Osteocyte (in vitro differentiated cells): Measurements from ENCODE around the gene TEDC1. TPM values are rescaled to one million over a fixed set of nuclear protein-coding genes. Genes with fewer than 3 reads are reported as not detected.

Experiments
- DNase-seq: peaks from one replicate; pipeline ENCODE4 v3.0.0; 2021; ENCODE audit warnings: mixed read lengths; ENCODE audit not compliant: unreplicated experiment; ENCODE audit errors: extremely low spot score
- H3K27ac Mint-ChIP-seq: one replicate; pipeline ENCODE4 v1.8.0; 2021; ENCODE audit warnings: mild to moderate bottlenecking, mixed read lengths; ENCODE audit not compliant: unreplicated experiment
- H3K27me3 Mint-ChIP-seq: one replicate; pipeline ENCODE4 v1.8.0; 2021; ENCODE audit warnings: mixed read lengths; ENCODE audit not compliant: unreplicated experiment
- H3K36me3 Mint-ChIP-seq: one replicate; pipeline ENCODE4 v1.8.0; 2021; ENCODE audit warnings: mixed read lengths; ENCODE audit not compliant: unreplicated experiment
- H3K4me1 Mint-ChIP-seq: one replicate; pipeline ENCODE4 v1.8.0; 2021; ENCODE audit warnings: mixed read lengths; ENCODE audit not compliant: unreplicated experiment
- H3K4me3 Mint-ChIP-seq: one replicate; pipeline ENCODE4 v1.8.0; 2021; ENCODE audit warnings: mild to moderate bottlenecking, moderate library complexity, mixed read lengths; ENCODE audit not compliant: unreplicated experiment
- H3K9me3 Mint-ChIP-seq: one replicate; pipeline ENCODE4 v1.8.0; 2021; ENCODE audit warnings: mixed read lengths; ENCODE audit not compliant: unreplicated experiment
- total RNA-seq: library from RNA; stranded (reverse); gene quantifications from 2 replicates; pipeline ENCODE4 v1.2.1, GENCODE V29; 2021
- TF ChIP-seq, protein P1 (sequence below): fragments of 200-600 bp; sonication (generic); IDR thresholded peaks from 2 replicates; pipeline ENCODE4 v1.5.0; 2021; ENCODE audit warnings: antibody characterized with exemption, mild to moderate bottlenecking, moderate library complexity

Gene TEDC1
- total RNA-seq, 1 donor from 2014 or later, result 11.0 TPM

DNA sequence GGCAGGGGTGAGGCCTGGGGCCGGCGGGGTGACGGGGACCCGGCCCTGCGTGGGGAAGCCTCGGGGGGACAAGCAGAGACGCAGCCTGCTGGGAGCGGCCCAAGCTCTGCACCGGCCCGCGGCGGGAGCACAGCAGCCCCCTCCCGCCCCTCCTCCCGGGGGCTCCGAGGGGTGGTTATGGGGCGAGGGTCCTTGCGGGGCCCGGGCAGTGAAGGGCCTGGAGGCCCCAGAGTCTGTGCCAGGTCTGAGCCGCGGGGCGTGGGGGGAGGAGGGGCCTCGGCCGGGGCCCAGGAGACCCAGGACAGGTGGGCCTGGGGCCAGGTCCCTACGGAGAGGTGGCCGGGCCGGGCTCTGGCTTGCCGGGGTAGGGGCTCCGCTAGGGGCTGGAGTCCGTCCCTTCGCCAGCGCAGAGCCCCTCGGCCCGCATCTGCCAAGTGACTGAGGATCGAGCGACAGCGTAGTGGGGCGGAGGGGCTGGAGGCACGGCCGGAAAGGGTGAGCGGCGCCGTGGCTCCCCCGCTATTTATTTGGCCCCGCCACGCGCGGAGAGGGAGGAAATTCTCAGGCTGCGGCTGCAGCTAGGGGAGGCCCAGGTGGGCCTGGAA lies 35.8 kb downstream of the TEDC1 start:
- Mint-ChIP-seq H3K27me3 (peaks cover 3% of the 10 kb centered on the region), H3K27ac (peak overlapping the region; percentile 34)
- no peak for DNase-seq

DNA sequence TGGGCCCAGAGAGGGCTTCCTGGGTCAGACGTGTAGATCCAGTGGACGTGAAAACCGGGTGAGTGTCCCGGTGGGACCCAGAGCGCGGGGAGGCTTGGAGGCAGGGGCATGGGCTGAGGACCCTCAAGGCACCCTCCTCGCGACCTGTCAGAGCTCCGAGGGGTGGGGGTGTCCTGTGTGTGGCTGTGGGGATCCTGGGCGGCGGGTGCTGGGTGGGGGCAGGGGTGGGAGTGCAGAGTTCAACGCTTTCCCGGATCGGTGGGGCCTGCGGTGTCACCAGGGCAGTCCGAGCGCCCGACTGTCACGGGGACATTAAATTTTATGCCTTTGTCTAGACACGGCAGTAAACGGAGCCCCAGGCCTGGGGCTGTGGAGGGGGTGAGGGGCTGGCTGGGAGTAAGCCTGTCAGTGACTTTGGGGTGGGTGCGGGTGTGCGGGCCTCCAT lies 36.4 kb downstream of the TEDC1 start:
- Mint-ChIP-seq H3K27me3 (peaks cover 3% of the 10 kb centered on the region), H3K4me3 (peak overlapping the region; percentile 73), H3K27ac (peak overlapping the region; percentile 34), H3K36me3 (no peaks in the 10 kb centered on the region), H3K9me3 (no peaks in the 10 kb centered on the region), H3K4me1 (peaks cover 4% of the 10 kb centered on the region)
- TF ChIP-seq, protein P1, sequence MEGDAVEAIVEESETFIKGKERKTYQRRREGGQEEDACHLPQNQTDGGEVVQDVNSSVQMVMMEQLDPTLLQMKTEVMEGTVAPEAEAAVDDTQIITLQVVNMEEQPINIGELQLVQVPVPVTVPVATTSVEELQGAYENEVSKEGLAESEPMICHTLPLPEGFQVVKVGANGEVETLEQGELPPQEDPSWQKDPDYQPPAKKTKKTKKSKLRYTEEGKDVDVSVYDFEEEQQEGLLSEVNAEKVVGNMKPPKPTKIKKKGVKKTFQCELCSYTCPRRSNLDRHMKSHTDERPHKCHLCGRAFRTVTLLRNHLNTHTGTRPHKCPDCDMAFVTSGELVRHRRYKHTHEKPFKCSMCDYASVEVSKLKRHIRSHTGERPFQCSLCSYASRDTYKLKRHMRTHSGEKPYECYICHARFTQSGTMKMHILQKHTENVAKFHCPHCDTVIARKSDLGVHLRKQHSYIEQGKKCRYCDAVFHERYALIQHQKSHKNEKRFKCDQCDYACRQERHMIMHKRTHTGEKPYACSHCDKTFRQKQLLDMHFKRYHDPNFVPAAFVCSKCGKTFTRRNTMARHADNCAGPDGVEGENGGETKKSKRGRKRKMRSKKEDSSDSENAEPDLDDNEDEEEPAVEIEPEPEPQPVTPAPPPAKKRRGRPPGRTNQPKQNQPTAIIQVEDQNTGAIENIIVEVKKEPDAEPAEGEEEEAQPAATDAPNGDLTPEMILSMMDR, result no peak
- no peak for DNase-seq

More for the DNA sequence above, 35.8 kb downstream of the TEDC1 start:
- Mint-ChIP-seq H3K4me3 (peak overlapping the region; percentile 73), H3K4me1 (peaks cover 4% of the 10 kb centered on the region), H3K9me3 (no peaks in the 10 kb centered on the region), H3K36me3 (no peaks in the 10 kb centered on the region)
- TF ChIP-seq, protein P1, result no peak

- Mint-ChIP-seq H3K4me3 (peak overlapping the region; percentile 73), H3K36me3 (no peaks in the 10 kb centered on the region), H3K9me3 (no peaks in the 10 kb centered on the region), H3K4me1 (peaks cover 4% of the 10 kb centered on the region), H3K27ac (peak overlapping the region; percentile 14), H3K27me3 (peaks cover 3% of the 10 kb centered on the region)
- DNase-seq, result peak; percentile 92
- TF ChIP-seq, protein P1, result peak; percentile 77
These were observed 37.0 kb downstream of the TEDC1 start for GRCh38 chr14:105527826-105528585.

DNA sequence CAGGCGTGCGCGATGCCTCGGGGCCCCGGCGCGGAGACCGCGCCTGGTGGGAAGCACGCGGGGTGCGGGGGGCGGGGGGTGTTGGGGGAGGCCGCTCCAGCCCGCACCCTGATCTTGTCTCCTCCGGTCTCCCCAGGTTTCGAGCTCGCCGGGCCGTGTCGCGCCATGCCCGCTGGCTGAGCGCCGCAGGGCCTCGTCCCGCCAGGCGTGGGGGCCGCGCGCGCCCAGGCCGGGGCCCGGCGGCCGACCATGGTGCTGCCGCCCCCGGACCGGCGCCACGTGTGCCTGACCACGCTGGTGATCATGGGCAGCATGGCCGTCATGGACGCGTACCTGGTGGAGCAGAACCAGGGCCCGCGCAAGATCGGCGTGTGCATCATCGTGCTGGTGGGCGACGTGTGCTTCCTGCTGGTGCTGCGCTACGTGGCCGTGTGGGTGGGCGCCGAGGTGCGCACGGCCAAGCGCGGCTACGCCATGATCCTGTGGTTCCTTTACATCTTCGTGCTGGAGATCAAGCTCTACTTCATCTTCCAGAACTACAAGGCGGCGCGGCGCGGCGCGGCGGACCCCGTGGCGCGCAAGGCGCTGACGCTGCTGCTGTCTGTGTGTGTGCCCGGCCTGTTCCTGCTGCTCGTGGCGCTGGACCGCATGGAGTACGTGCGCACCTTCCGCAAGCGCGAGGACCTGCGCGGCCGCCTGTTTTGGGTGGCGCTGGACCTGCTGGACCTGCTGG lies 37.7 kb downstream of the TEDC1 start:
- Mint-ChIP-seq H3K4me3 (no peak overlapping the region), H3K4me1 (peaks cover 4% of the 10 kb centered on the region), H3K27me3 (peaks cover 2% of the 10 kb centered on the region), H3K36me3 (no peaks in the 10 kb centered on the region), H3K27ac (no peak overlapping the region), H3K9me3 (no peaks in the 10 kb centered on the region)
- DNase-seq, result no peak
- TF ChIP-seq, protein P1, result no peak

GRCh38 chr14:105529319-105529568 lies 38.2 kb downstream of the TEDC1 start:
- H3K27me3 Mint-ChIP-seq, result no peaks in the 10 kb centered on the region
- peaks cover 4% of the 10 kb centered on the region for H3K4me1 Mint-ChIP-seq
- no peak overlapping the region for H3K4me3 Mint-ChIP-seq
- H3K36me3 Mint-ChIP-seq, result no peaks in the 10 kb centered on the region
- TF ChIP-seq, protein P1, result no peak
- no peak for DNase-seq
- H3K9me3 Mint-ChIP-seq, result no peaks in the 10 kb centered on the region
- H3K27ac Mint-ChIP-seq, result no peak overlapping the region
